ENCODE measurements around the gene GATA2. TPM values are rescaled to one million over a fixed set of nuclear protein-coding genes. Genes with fewer than 3 reads are reported as not detected.

GATA2 gene
- total and polyA plus RNA-seq, 2 of the 13 experiments (the other 11 are each of a cell fraction or from before 2014, with no cell fraction given), result 3.5 to 6.2 TPM

DNA sequence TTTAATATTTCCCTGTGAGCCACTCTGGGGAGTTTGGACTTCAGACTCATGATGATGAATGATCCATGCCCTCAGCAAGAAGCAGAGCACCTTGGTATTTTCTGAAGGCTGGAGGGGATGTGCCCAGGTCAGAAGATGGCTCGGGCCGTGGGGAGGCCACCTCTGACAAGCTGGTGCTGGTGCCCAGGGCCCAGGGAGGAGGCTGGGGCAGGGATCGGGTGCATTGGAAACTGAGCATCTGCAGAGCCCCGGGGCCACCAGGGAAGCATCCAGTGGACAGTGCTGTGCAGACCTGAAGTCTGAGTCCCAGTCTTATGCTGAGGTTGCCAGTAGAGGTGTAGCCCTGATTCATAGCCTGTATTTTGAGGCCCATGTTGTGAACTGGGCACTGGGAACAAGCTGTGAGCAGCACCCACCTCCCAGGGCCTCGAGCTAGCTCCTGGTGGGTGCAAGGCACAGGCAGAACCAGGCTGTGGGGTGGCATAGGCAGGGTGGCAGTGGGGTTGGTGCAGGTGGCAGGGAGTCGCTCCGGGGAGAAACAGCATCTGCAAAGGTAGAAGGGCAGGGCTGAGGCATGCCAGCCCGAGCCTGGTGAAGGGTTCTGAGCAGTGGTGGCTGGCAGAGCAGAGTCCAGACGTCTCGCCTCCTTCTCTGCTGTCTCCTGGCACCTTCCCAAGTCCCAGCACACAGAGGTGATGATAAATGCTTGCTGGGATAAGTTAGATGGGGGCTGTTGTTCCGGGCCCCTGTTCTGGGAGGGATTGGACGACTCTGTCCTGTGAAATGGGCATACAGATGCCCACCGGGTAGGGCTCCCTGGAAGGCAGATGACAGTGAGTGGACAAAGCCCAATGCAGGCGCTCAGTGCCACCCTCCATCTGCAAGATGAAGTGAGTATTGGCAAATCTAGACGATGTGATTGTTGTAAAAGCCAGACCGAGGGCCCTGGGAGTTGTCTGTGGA, 36.9 kb downstream of the GATA2 start (continued):
- TF ChIP-seq ZBTB34 (CRISPR knock-in tag; IDR thresholded peaks at IDR 0.05) (no peak), ZNF207 (IDR thresholded peaks at IDR 0.05; ENCODE audit: borderline replicate concordance) (no peak), ZSCAN20 (CRISPR knock-in tag; IDR thresholded peaks at IDR 0.05; ENCODE audit: borderline replicate concordance) (no peak), ZNF33B (CRISPR knock-in tag; IDR thresholded peaks at IDR 0.05) (no peak), ZNF792 (CRISPR knock-in tag; IDR thresholded peaks at IDR 0.05) (no peak)

GRCh38 chr3:128455116-128455515, 37.9 kb downstream of the GATA2 start:
- no peak overlapping the region for H3K27ac ChIP-seq (ENCODE audit: extremely low read length, insufficient read depth, low read length)
- H3K4me3 ChIP-seq (replicated peaks in 1 of 3; ENCODE audit: insufficient read depth in 1 of 3, low read depth in 2 of 3, low read length in 3 of 3), result no peak overlapping the region
- no peaks in the 10 kb centered on the region for H3K36me3 ChIP-seq (replicated peaks in 1 of 2; ENCODE audit: control insufficient read depth in 1 of 2, insufficient read depth in 2 of 2, low read length in 2 of 2)
- intact Hi-C loops (cut with micrococcal nuclease; ENCODE audit: unreplicated experiment) (no loop called here), in situ Hi-C loops (cut with HindIII; ENCODE audit: extremely low pct_ligation_motif_present, low pct_unique_long_range_greater_than_20kb) (no loop called here)
- BruUV-seq (replicated peaks), result no TSS peak
- WGBS (ENCODE audit: low lambda C conversion rate), result 16% methylated on average over 5 of the region's 5 CpGs
- DNase-seq (ENCODE audit: low spot score) (no peak), ATAC-seq (no peak), FAIRE-seq (no peak)
- POLR2A ChIA-PET, result no interaction called here
- H3K27me3 ChIP-seq (ENCODE audit: control insufficient read depth in 1 of 2, insufficient read depth in 2 of 2, low read length in 2 of 2), result peaks cover 29 to 99% of the 10 kb centered on the region in 2 experiments
- CTCF ChIA-PET (ENCODE audit: low intra/inter-chr PET ratio, low total read pairs), result no interaction called here
- no peak overlapping the region for H3K9ac ChIP-seq (ENCODE audit: insufficient read depth, low read depth, low read length)
- H2AFZ ChIP-seq (ENCODE audit: low read length), result no peak overlapping the region
- H3K9me3 ChIP-seq (ENCODE audit: low read length), result no peaks in the 10 kb centered on the region
- H4K20me1 ChIP-seq (ENCODE audit: insufficient read depth, low read length), result no peaks in the 10 kb centered on the region
- H3K79me2 ChIP-seq (ENCODE audit: insufficient read depth, low read length), result no peaks in the 10 kb centered on the region
- TF ChIP-seq ZNF512 (CRISPR knock-in tag; IDR thresholded peaks at IDR 0.05), result no peak
- peaks cover 10% of the 10 kb centered on the region for H3K4me1 ChIP-seq (ENCODE audit: insufficient read depth, low read length)
- H3K4me2 ChIP-seq (ENCODE audit: low read depth, low read length), result no peak overlapping the region
